NOMO-1 (cell line): ENCODE measurements around the gene MEI4.

Experiments
- DNase-seq, 2 experiments: peaks; one replicate each; lab custom pipeline; 2025; ENCODE audit not compliant: unreplicated experiment in 2 of 2; lab: John Stamatoyannopoulos, UW

Gene MEI4

GRCh38 chr6:77926198-77926751, 273.4 kb downstream of the MEI4 start:
- no peak for DNase-seq

- DNase-seq: no peak
Measured at GRCh38 chr6:77930382-77930781, 277.5 kb downstream of the MEI4 start.

GRCh38 chr6:77930952-77931351, 278.1 kb downstream of the MEI4 start:
- no peak for DNase-seq

- no peak for DNase-seq
Measured at GRCh38 chr6:77962070-77962469, 309.2 kb downstream of the MEI4 start.

GRCh38 chr6:77965449-77965848, 312.6 kb downstream of the MEI4 start:
- no peak for DNase-seq

- no peak for DNase-seq
Measured at GRCh38 chr6:77972334-77972733, 319.5 kb downstream of the MEI4 start.
